Endothelial cell of umbilical vein (primary cell): ENCODE measurements around the gene FBXO34. TPM values are rescaled to one million over a fixed set of nuclear protein-coding genes. Genes with fewer than 3 reads are reported as not detected.

Source experiments
- BruUV-seq: library from RNA; stranded (reverse); fragments of 400-500 nt; replicated peaks from 2 replicates; lab custom pipeline; 2021; lab: Mats Ljungman, UMichigan
- CTCF ChIA-PET: fragments of 300-600, 350-600 bp; sonication (Branson Sonifier 250); formaldehyde crosslinking; loops from one replicate; lab custom pipeline; 2021; ENCODE audit warnings: antibody characterized with exemption, inconsistent platforms; lab: Charles Lee
- POLR2A ChIA-PET: fragments of 300-600, 350-600 bp; sonication (Branson Sonifier 250); formaldehyde crosslinking; loops from one replicate; lab custom pipeline; 2021; ENCODE audit warnings: antibody characterized with exemption, inconsistent platforms; lab: Charles Lee
- DNase-seq: peaks from one replicate; pipeline ENCODE4 v3.0.0-alpha.2; 2011; ENCODE audit warnings: low read depth, low spot score
- FAIRE-seq: peaks from 2 replicates; lab custom pipeline; 2011; peaks lifted over from hg19 to GRCh38; lab: Jason Lieb, UNC
- H2AFZ ChIP-seq: 2 replicates; pipeline ENCODE4 v1.6.0; 2012; ENCODE audit warnings: low read depth, low read length, control low read depth, inconsistent platforms
- H3K27ac ChIP-seq: 2 replicates; pipeline ENCODE4 v1.5.1; 2011; ENCODE audit warnings: low read depth, mild to moderate bottlenecking, control low read depth, low read length, moderate library complexity; ENCODE audit not compliant: insufficient read depth
- H3K27me3 ChIP-seq, 2 experiments: 2 replicates each; pipeline versions ENCODE4 v1.6.0 to v1.6.1; 2011; ENCODE audit warnings: low read length in 2 of 2, mixed read lengths in 1 of 2; ENCODE audit not compliant: control insufficient read depth in 2 of 2, insufficient read depth in 2 of 2
- H3K36me3 ChIP-seq, 2 experiments: 2 replicates in 1 of 2; 3 replicates in 1 of 2; pipeline ENCODE4 v1.5.1; 2011; ENCODE audit warnings: low read length in 2 of 2, mild to moderate bottlenecking in 1 of 2, moderate library complexity in 1 of 2; ENCODE audit not compliant: control insufficient read depth in 2 of 2, insufficient read depth in 2 of 2; ENCODE audit errors: extremely low read depth in 1 of 2
- H3K4me1 ChIP-seq: 3 replicates; pipeline ENCODE4 v1.5.1; 2011; ENCODE audit warnings: mild to moderate bottlenecking, low read length; ENCODE audit not compliant: control insufficient read depth, insufficient read depth; ENCODE audit errors: extremely low read depth
- H3K4me2 ChIP-seq: 2 replicates; pipeline ENCODE4 v1.6.1; 2011; ENCODE audit warnings: low read length, control low read depth, mixed read lengths; ENCODE audit not compliant: insufficient read depth
- H3K4me3 ChIP-seq, 3 experiments: fragments of 200-600 bp in 1 of 3; sonication (generic), shearing (Covaris generic) in 1 of 3; replicated peaks in 1 of 3; 2 replicates each; pipeline ENCODE4 v1.5.1; 2011 to 2016; ENCODE audit warnings: control low read depth in 3 of 3, low read length in 3 of 3, mild to moderate bottlenecking in 2 of 3, inconsistent platforms in 1 of 3, low read depth in 1 of 3, moderate library complexity in 1 of 3; ENCODE audit not compliant: insufficient read depth in 1 of 3
- H3K79me2 ChIP-seq: 2 replicates; pipeline ENCODE4 v1.6.0; 2012; ENCODE audit warnings: low read length, inconsistent platforms; ENCODE audit not compliant: control insufficient read depth, insufficient read depth
- H3K9ac ChIP-seq: replicated peaks from 2 replicates; pipeline ENCODE3; 2011; ENCODE audit warnings: low read length, control low read depth; ENCODE audit not compliant: insufficient read depth; ENCODE audit errors: extremely low read depth
- H3K9me1 ChIP-seq: replicated peaks from 3 replicates; pipeline ENCODE4 v1.6.0; 2011; ENCODE audit warnings: mild to moderate bottlenecking, low read length; ENCODE audit not compliant: control insufficient read depth, insufficient read depth; ENCODE audit errors: extremely low read depth
- H3K9me3 ChIP-seq: replicated peaks from 2 replicates; pipeline ENCODE4 v1.5.1; 2012; ENCODE audit warnings: low read length, inconsistent platforms; ENCODE audit not compliant: control insufficient read depth, insufficient read depth
- H4K20me1 ChIP-seq: replicated peaks from 2 replicates; pipeline ENCODE3; 2011; ENCODE audit warnings: mild to moderate bottlenecking, low read length; ENCODE audit not compliant: control insufficient read depth, insufficient read depth; ENCODE audit errors: extremely low read depth
- CTCF ChIP-seq, 2 donors: IDR thresholded peaks; 1 replicate in 1 of 2; 2 replicates in 1 of 2; pipeline ENCODE4 v1.5.1; 2011; ENCODE audit warnings: low read length in 2 of 2, mild to moderate bottlenecking in 2 of 2, moderate library complexity in 2 of 2, control low read depth in 1 of 2, inconsistent platforms in 1 of 2, low read depth in 1 of 2; ENCODE audit not compliant: insufficient read depth in 1 of 2; ENCODE audit errors: extremely low read depth in 1 of 2
- EZH2 ChIP-seq: IDR thresholded peaks from 2 replicates; pipeline ENCODE4 v1.6.1; 2012; ENCODE audit warnings: borderline replicate concordance, low read depth, mild to moderate bottlenecking, moderate library complexity, low read length, inconsistent platforms; ENCODE audit not compliant: severe bottlenecking
- FOS ChIP-seq: IDR thresholded peaks from 2 replicates; pipeline ENCODE4 v1.6.1; 2011; ENCODE audit warnings: mild to moderate bottlenecking, low read length, moderate library complexity, borderline replicate concordance; ENCODE audit not compliant: insufficient read depth
- GATA2 ChIP-seq: IDR thresholded peaks from 2 replicates; pipeline ENCODE4 v1.7.0; 2011; ENCODE audit warnings: low read depth, mild to moderate bottlenecking, moderate library complexity, mixed read lengths, low read length; ENCODE audit not compliant: insufficient read length, insufficient read depth
- JUN ChIP-seq: IDR thresholded peaks from 2 replicates; pipeline ENCODE4 v1.6.1; 2011; ENCODE audit warnings: borderline replicate concordance, low read depth; ENCODE audit not compliant: insufficient read length, insufficient read depth
- MAX ChIP-seq: IDR thresholded peaks from 2 replicates; pipeline ENCODE4 v1.6.1; 2011; ENCODE audit not compliant: insufficient read depth, insufficient read length
- MYC ChIP-seq: IDR thresholded peaks from one replicate; pipeline ENCODE4 v1.6.1; 2011; ENCODE audit warnings: mild to moderate bottlenecking, low read depth, low read length
- POLR2A ChIP-seq: IDR thresholded peaks from 2 replicates; pipeline ENCODE4 v1.6.1; 2012; ENCODE audit warnings: low read depth, mild to moderate bottlenecking, control low read depth, low read length
- POLR2AphosphoS5 ChIP-seq: IDR thresholded peaks from 2 replicates; pipeline ENCODE4 v1.6.1; 2012; ENCODE audit warnings: low read depth, mild to moderate bottlenecking, control low read depth, low read length, moderate library complexity; ENCODE audit not compliant: insufficient read depth
- dilution Hi-C: fragments of 300-500 bp; cut with MboI; formaldehyde crosslinking; loops from one replicate; pipeline ENCODE4 v1.15.0; 2019; ENCODE audit warnings: low sequenced_read_pairs; ENCODE audit not compliant: extremely low pct_ligation_motif_present
- intact Hi-C: fragments of 100-400 bp; cut with micrococcal nuclease; formaldehyde crosslinking; loops from one replicate; pipeline ENCODE4 v1.10.0; 2022
- polyA plus RNA-seq, 4 experiments: library from polyadenylated mRNA; depleted of rRNA in 3 of 4; stranded (reverse) in 3 of 4; unstranded in 1 of 4; fragments of >200 nt; gene quantifications; 2 replicates each; pipeline versions ENCODE4 v1.2.1 to v1.2.3, GENCODE V29; 2011 to 2012; ENCODE audit warnings: missing spikeins in 1 of 4
- total RNA-seq: library from RNA; stranded (reverse); gene quantifications from 2 replicates; pipeline ENCODE4 v1.2.3, GENCODE V29; 2021

Gene FBXO34
- total and polyA plus RNA-seq, 2 donors (not counting 3 experiments of a cell fraction or from before 2014, with no cell fraction given), result 8.5 to 14.2 TPM

- Histone ChIP-seq H3K9ac (no peak overlapping the region), H3K36me3 (no peaks in the 10 kb centered on the region), H3K27ac (no peak overlapping the region), H2AFZ (no peak overlapping the region), H3K4me2 (no peak overlapping the region), H3K27me3 (peaks cover 16 to 28% of the 10 kb centered on the region in 2 experiments), H3K79me2 (no peaks in the 10 kb centered on the region), H3K4me3 (no peak overlapping the region), H3K9me3 (no peaks in the 10 kb centered on the region), H3K9me1 (no peaks in the 10 kb centered on the region), H3K4me1 (no peaks in the 10 kb centered on the region), H4K20me1 (no peaks in the 10 kb centered on the region)
- ChIA-PET POLR2A (interaction anchor here (0.6 kb wide), 1 partner anchor 10 kb away, joined by 3 read pairs; no protein-coding TSS in a partner anchor), CTCF (interaction anchor here (0.9 to 1.0 kb wide), 2 partner anchors 12 to 28 kb away, joined by 3 read pairs; no protein-coding TSS in a partner anchor)
- BruUV-seq, result no TSS peak
- no peak for FAIRE-seq
- DNase-seq, result no peak
- TF ChIP-seq POLR2A (no peak), JUN (no peak), CTCF (IDR thresholded peaks at IDR 0.05; ENCODE audit: extremely low read depth in 1 of 2, insufficient read depth in 1 of 2, low read depth in 1 of 2, low read length in 2 of 2) (no peak), FOS (no peak), MYC (no peak), MAX (no peak), EZH2 (no peak), GATA2 (no peak), POLR2AphosphoS5 (no peak)
- dilution Hi-C loops (no loop called here), intact Hi-C loops (no loop called here)
These were observed 30.6 kb upstream of the FBXO34 start for GRCh38 chr14:55240526-55241178.
